Neural crest cell (in vitro differentiated cells): ENCODE measurements around the gene FAM184B. TPM values are rescaled to one million over a fixed set of nuclear protein-coding genes. Genes with fewer than 3 reads are reported as not detected.

Experiments used
- DNase-seq: peaks from one replicate; pipeline ENCODE4 v3.0.0; 2021; ENCODE audit warnings: low read depth, mixed read lengths, low spot score
- H3K27ac Mint-ChIP-seq: one replicate; pipeline ENCODE4 v1.8.0; 2021; ENCODE audit warnings: mild to moderate bottlenecking, mixed read lengths; ENCODE audit not compliant: unreplicated experiment
- H3K27me3 Mint-ChIP-seq: 2 replicates; pipeline ENCODE4 v1.8.0; 2021; ENCODE audit warnings: low read depth, mild to moderate bottlenecking, mixed read lengths
- H3K36me3 Mint-ChIP-seq: 2 replicates; pipeline ENCODE4 v1.8.0; 2021; ENCODE audit warnings: low read depth, mild to moderate bottlenecking, mixed read lengths
- H3K4me1 Mint-ChIP-seq: 2 replicates; pipeline ENCODE4 v1.8.0; 2021; ENCODE audit warnings: mixed read lengths
- H3K4me3 Mint-ChIP-seq: one replicate; pipeline ENCODE4 v1.8.0; 2021; ENCODE audit warnings: mild to moderate bottlenecking, mixed read lengths
- H3K9me3 Mint-ChIP-seq: 2 replicates; pipeline ENCODE4 v1.8.0; 2021; ENCODE audit warnings: mixed read lengths
- CTCF ChIP-seq: fragments of 200-600 bp; sonication (generic); conservative IDR thresholded peaks from 2 replicates; pipeline ENCODE4 v1.5.0; 2021; ENCODE audit warnings: antibody characterized with exemption, mild to moderate bottlenecking
- total RNA-seq: library from RNA; stranded (reverse); gene quantifications from 2 replicates; pipeline ENCODE4 v1.2.1, GENCODE V29; 2021

FAM184B gene
- total RNA-seq, 1 donor from 2014 or later, result 0.12 TPM

DNA sequence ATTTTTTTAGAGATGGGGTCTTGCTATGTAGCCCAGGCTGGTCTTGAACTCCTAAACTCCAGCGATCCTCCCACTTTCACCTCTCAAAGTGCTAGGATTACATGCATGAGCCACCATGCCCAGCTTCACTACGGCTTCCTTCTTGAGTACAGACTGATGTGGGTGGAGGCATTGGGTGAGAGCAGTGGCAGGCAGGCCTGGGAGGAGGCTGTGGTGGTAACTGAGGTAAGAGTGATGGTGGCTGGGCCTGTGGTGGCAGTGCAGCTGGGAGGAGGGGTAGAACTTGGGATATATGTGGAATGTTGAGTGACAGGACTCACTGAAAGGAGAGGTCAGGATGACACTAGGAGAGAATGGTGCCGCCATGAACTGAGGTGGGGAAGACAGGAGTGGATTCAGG is 86.1 kb downstream of the FAM184B start:
- Mint-ChIP-seq H3K4me1 (peaks cover 3% of the 10 kb centered on the region), H3K27me3 (no peaks in the 10 kb centered on the region), H3K36me3 (peaks cover 4% of the 10 kb centered on the region), H3K4me3 (no peak overlapping the region), H3K9me3 (peaks cover 7% of the 10 kb centered on the region), H3K27ac (no peak overlapping the region)
- no peak for DNase-seq
- TF ChIP-seq CTCF, result no peak

- H3K4me3 Mint-ChIP-seq, result no peak overlapping the region
- peaks cover 7% of the 10 kb centered on the region for H3K9me3 Mint-ChIP-seq
- peaks cover 4% of the 10 kb centered on the region for H3K36me3 Mint-ChIP-seq
- H3K27me3 Mint-ChIP-seq, result no peaks in the 10 kb centered on the region
- TF ChIP-seq CTCF, result no peak
- H3K4me1 Mint-ChIP-seq, result peaks cover 3% of the 10 kb centered on the region
- no peak overlapping the region for H3K27ac Mint-ChIP-seq
- DNase-seq, result no peak
Measured at GRCh38 chr4:17694552-17694951, 86.9 kb downstream of the FAM184B start.

DNA sequence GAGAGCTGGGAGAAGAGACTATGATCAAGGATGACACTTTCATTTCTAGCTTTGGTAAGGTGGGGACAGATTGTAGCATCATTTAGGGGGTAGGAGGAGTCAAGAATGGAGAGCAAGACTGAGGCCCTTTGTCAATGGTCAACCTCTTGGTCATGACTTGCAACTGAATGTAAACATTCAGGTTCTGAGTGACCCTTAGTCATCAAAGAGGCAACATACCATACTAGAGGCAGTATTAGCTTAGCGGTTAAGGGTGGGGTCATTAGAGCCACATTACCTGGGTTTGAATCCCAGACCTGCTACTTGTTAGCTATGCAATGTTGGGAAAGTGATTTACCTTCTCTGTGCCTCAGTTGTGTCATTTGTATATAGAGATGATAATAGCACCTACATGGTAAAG is 90.5 kb downstream of the FAM184B start:
- no peak for TF ChIP-seq CTCF
- Mint-ChIP-seq H3K36me3 (no peaks in the 10 kb centered on the region), H3K27me3 (no peaks in the 10 kb centered on the region), H3K4me1 (peaks cover 15% of the 10 kb centered on the region), H3K4me3 (no peak overlapping the region), H3K9me3 (peaks cover 7% of the 10 kb centered on the region), H3K27ac (no peak overlapping the region)
- no peak for DNase-seq

- Mint-ChIP-seq H3K36me3 (no peaks in the 10 kb centered on the region), H3K27me3 (no peaks in the 10 kb centered on the region), H3K4me3 (no peak overlapping the region), H3K4me1 (peaks cover 15% of the 10 kb centered on the region), H3K27ac (no peak overlapping the region), H3K9me3 (peaks cover 3% of the 10 kb centered on the region)
- no peak for TF ChIP-seq CTCF
- DNase-seq, result no peak
Measured at GRCh38 chr4:17690135-17690534, 91.3 kb downstream of the FAM184B start.

DNA sequence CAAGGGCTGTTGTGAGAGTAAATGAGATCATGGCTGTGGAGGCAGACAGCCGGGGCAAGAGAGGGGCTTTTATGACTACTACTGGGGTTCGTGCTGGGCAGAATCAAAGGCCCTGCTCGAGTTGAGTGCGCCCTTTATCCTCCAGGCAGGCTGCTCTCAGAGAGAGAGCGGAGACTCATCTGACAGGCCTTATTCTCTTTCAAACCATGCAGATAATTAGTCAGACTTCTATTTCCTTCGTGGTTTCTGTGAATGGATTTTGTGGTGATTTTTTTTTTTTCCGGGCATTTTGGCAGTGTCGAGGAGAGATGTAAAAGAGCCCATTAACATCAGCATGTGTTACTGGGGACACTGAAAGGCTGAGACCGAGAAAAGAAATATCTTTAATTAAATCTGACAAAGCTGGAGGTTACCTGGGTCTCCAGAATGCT is 93.4 kb downstream of the FAM184B start:
- DNase-seq, result no peak
- H3K27ac Mint-ChIP-seq, result peak overlapping the region; percentile 24
- H3K9me3 Mint-ChIP-seq, result no peaks in the 10 kb centered on the region
- peaks cover 15% of the 10 kb centered on the region for H3K4me1 Mint-ChIP-seq
- H3K27me3 Mint-ChIP-seq, result no peaks in the 10 kb centered on the region
- H3K36me3 Mint-ChIP-seq, result no peaks in the 10 kb centered on the region
- no peak for TF ChIP-seq CTCF
- H3K4me3 Mint-ChIP-seq, result no peak overlapping the region
